ENCODE measurements around the gene MAP3K9. TPM values are rescaled to one million over a fixed set of nuclear protein-coding genes. Genes with fewer than 3 reads are reported as not detected.

MAP3K9 gene
- total RNA-seq, 1 donor from 2014 or later = 10.1 TPM

- Mint-ChIP-seq H3K4me1 (peaks cover 59% of the 10 kb centered on the region), H3K27me3 (no peaks in the 10 kb centered on the region), H3K36me3 (ENCODE audit: low read depth) (peaks cover 7% of the 10 kb centered on the region), H3K4me3 (peak overlapping the region; percentile 37), H3K27ac (peak overlapping the region; percentile 90), H3K9me3 (no peaks in the 10 kb centered on the region)
- ChIA-PET CTCF (no interaction called here), POLR2A (interaction anchor here (2.6 kb wide), 2 partner anchors 29 to 138 kb away, joined by 11 to 21 read pairs; partner anchors contain the start of genes MAP3K9 and TTC9)
- TF ChIP-seq CTCF (IDR thresholded peaks at IDR 0.05) = no peak
- intact Hi-C loops (cut with micrococcal nuclease) = loop anchor here (1.0 to 2.0 kb wide), 2 partner anchors 29 to 38 kb away; partner anchors contain the start of gene MAP3K9
- DNase-seq = no peak
- ATAC-seq (ENCODE audit: low read depth) = no peak
Measured at GRCh38 chr14:70779667-70780066, 29.6 kb downstream of the MAP3K9 start.

GRCh38 chr14:70776197-70776596 is 33.1 kb downstream of the MAP3K9 start:
- CTCF ChIA-PET = no interaction called here
- intact Hi-C loops (cut with micrococcal nuclease) = no loop called here
- Mint-ChIP-seq H3K36me3 (ENCODE audit: low read depth) (no peaks in the 10 kb centered on the region), H3K27ac (no peak overlapping the region), H3K27me3 (no peaks in the 10 kb centered on the region), H3K9me3 (no peaks in the 10 kb centered on the region), H3K4me3 (no peak overlapping the region), H3K4me1 (peaks cover 41% of the 10 kb centered on the region)
- DNase-seq (no peak), ATAC-seq (ENCODE audit: low read depth) (no peak)
- POLR2A ChIA-PET = interaction anchor here (0.6 kb wide), 1 partner anchor 12 kb away, joined by 3 read pairs; no protein-coding TSS in a partner anchor
- no peak for TF ChIP-seq CTCF (IDR thresholded peaks at IDR 0.05)

GRCh38 chr14:70773182-70773862 is 36.0 kb downstream of the MAP3K9 start:
- H3K4me3 Mint-ChIP-seq = no peak overlapping the region
- CTCF ChIA-PET = no interaction called here
- DNase-seq (no peak), ATAC-seq (ENCODE audit: low read depth) (no peak)
- no peaks in the 10 kb centered on the region for H3K27me3 Mint-ChIP-seq
- H3K9me3 Mint-ChIP-seq = no peaks in the 10 kb centered on the region
- peaks cover 9% of the 10 kb centered on the region for H3K36me3 Mint-ChIP-seq (ENCODE audit: low read depth)
- H3K27ac Mint-ChIP-seq = no peak overlapping the region
- intact Hi-C loops (cut with micrococcal nuclease) = no loop called here
- no peak for TF ChIP-seq CTCF (IDR thresholded peaks at IDR 0.05)
- POLR2A ChIA-PET = no interaction called here
- peaks cover 12% of the 10 kb centered on the region for H3K4me1 Mint-ChIP-seq

GRCh38 chr14:70771781-70772212 is 37.5 kb downstream of the MAP3K9 start:
- TF ChIP-seq CTCF (IDR thresholded peaks at IDR 0.05) = no peak
- Mint-ChIP-seq H3K27ac (no peak overlapping the region), H3K36me3 (ENCODE audit: low read depth) (peaks cover 9% of the 10 kb centered on the region), H3K9me3 (no peaks in the 10 kb centered on the region), H3K4me1 (no peaks in the 10 kb centered on the region), H3K27me3 (no peaks in the 10 kb centered on the region), H3K4me3 (no peak overlapping the region)
- ATAC-seq (ENCODE audit: low read depth) (no peak), DNase-seq (no peak)
- CTCF ChIA-PET = no interaction called here
- POLR2A ChIA-PET = interaction anchor here (1.5 kb wide), 1 partner anchor 9 kb away, joined by 5 read pairs; no protein-coding TSS in a partner anchor
- intact Hi-C loops (cut with micrococcal nuclease) = no loop called here

- POLR2A ChIA-PET = interaction anchor here (1.1 kb wide), 1 partner anchor 38 kb away, joined by 3 read pairs; no protein-coding TSS in a partner anchor
- ATAC-seq (ENCODE audit: low read depth) (no peak), DNase-seq (no peak)
- H3K4me1 Mint-ChIP-seq = no peaks in the 10 kb centered on the region
- H3K36me3 Mint-ChIP-seq (ENCODE audit: low read depth) = peaks cover 9% of the 10 kb centered on the region
- no peak overlapping the region for H3K4me3 Mint-ChIP-seq
- CTCF ChIA-PET = interaction anchor here (1.5 kb wide), 1 partner anchor 148 kb away, joined by 3 read pairs; no protein-coding TSS in a partner anchor
- no peak overlapping the region for H3K27ac Mint-ChIP-seq
- H3K9me3 Mint-ChIP-seq = no peaks in the 10 kb centered on the region
- intact Hi-C loops (cut with micrococcal nuclease) = no loop called here
- no peaks in the 10 kb centered on the region for H3K27me3 Mint-ChIP-seq
- no peak for TF ChIP-seq CTCF (IDR thresholded peaks at IDR 0.05)
Measured at GRCh38 chr14:70770490-70770889, 38.8 kb downstream of the MAP3K9 start.

Data from activated B cell treated with CpG ODN at 0.5 μM for 24 hours (primary cell).